DMS153 treated with DMSO at 0.1 percent for 48 hours (cell line): ENCODE results near the gene PLTP.
"Not testable (repeated sequence)": the region's sequence is repeated elsewhere in the genome, so short reads cannot be mapped to it uniquely, and the experiment has no call there.

ENCODE experiments used
- DNase-seq: peaks from one replicate; lab custom pipeline; 2025; ENCODE audit not compliant: unreplicated experiment; lab: John Stamatoyannopoulos, UW

PLTP gene, protein sequence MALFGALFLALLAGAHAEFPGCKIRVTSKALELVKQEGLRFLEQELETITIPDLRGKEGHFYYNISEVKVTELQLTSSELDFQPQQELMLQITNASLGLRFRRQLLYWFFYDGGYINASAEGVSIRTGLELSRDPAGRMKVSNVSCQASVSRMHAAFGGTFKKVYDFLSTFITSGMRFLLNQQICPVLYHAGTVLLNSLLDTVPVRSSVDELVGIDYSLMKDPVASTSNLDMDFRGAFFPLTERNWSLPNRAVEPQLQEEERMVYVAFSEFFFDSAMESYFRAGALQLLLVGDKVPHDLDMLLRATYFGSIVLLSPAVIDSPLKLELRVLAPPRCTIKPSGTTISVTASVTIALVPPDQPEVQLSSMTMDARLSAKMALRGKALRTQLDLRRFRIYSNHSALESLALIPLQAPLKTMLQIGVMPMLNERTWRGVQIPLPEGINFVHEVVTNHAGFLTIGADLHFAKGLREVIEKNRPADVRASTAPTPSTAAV

DNA sequence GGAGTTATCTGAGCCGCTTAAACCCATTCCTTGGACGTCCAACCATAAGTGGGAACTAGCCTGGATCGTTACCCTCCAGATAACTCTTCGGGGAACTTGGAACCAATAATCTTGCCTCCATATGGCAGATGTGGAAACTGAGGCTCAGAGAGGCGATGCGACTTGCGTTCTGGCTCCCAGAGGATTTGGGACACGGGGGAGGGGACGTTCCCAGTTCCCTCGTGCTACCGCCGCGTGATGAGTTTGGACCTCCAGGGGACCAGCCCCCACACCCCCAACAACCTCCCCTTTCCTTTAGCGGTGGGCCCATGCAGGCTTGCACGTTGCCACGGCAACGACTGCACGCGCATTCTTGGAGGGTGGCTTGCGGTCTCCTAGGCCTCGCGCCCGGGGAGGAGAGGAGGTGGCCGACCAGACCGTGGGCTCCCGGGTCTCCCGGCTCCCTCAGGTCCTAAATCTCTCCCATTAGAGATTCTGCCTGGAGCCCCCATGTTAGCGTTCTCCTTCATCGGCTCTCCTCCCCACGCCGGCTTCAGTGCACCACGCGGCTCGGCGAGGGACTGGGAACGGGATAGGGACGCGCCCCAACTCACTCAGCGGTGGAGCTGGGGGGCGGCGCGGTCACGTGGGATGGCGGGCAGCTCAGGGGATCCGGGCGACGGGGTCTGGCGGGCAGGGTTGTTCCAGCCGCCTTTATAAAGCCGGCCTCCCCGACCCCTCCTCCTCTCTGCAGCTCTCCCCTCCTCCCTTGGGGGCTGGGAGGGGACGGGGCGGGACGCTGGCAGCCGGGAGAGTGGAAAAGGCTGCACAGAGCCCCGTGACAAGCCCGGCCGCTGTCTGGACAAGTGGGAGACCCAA lies at the start of gene PLTP:
Gene PLTP (minus strand): TSS at position 670 of the 858 bp plus-strand sequence. CDS start 703 bp downstream, outside the sequence.
- DNase-seq: no peak

DNA sequence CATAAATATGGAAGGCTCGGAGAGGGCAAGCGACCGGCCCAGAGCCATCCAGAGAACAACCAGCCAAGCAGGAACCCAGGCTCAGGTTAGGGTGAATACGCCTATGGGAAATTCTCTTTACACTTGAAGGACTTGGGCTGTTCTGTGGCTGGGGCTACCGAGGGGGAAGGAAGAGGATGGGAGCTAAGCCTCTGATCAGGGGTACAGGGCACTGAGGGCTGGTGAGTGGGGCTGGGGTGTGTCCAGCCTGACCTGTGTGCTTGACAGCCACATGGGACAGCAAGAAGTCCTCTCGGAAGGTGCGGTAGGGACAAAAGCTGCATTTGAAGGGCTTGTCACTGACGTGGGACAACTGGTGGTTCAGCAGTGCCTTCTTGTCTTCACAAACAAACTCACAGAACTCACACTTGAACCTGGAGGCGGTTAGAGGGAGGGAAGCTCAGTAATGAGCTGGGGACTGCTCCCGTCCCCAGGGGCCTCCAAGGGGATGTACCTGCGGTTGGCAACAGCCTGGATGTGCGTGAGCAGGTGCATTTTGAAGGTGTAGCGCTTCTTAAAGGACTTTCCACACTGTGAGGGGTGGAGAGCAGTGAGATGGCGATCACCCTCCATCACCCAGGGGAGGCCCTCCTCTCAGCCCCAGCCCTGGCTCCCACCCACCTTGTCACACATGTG lies 48.1 kb upstream of the PLTP start:
- no peak for DNase-seq

GRCh38 chr20:45959126-45959525 lies 47.2 kb upstream of the PLTP start:
- no peak for DNase-seq

GRCh38 chr20:45958593-45958992 lies 46.6 kb upstream of the PLTP start:
- no peak for DNase-seq

GRCh38 chr20:45957021-45957941 lies 45.3 kb upstream of the PLTP start:
- DNase-seq: no peak

- DNase-seq: not testable (repeated sequence)
These were observed 44.4 kb upstream of the PLTP start for GRCh38 chr20:45956326-45956725.

GRCh38 chr20:45953672-45954071 lies 41.7 kb upstream of the PLTP start:
- DNase-seq: no peak

DNA sequence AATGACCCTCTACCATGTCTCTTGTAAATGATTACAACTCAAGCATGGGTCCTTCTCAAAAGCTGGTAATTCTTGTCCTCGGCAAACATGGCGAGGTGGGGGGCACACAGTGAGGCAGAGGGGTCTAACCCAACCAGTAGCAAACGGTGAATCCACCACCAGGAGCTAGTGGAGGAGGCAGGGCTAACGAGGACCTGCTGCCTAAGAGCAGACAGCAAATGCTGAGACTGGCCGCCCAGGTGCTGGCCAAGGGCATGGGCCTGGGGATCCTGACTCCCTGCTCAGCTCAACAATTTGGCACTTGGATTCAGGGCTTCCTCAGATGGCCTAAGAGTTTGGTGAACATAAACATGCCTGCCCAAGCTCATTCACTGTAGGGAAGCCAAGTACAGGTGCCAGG lies 40.9 kb upstream of the PLTP start:
- no peak for DNase-seq

DNA sequence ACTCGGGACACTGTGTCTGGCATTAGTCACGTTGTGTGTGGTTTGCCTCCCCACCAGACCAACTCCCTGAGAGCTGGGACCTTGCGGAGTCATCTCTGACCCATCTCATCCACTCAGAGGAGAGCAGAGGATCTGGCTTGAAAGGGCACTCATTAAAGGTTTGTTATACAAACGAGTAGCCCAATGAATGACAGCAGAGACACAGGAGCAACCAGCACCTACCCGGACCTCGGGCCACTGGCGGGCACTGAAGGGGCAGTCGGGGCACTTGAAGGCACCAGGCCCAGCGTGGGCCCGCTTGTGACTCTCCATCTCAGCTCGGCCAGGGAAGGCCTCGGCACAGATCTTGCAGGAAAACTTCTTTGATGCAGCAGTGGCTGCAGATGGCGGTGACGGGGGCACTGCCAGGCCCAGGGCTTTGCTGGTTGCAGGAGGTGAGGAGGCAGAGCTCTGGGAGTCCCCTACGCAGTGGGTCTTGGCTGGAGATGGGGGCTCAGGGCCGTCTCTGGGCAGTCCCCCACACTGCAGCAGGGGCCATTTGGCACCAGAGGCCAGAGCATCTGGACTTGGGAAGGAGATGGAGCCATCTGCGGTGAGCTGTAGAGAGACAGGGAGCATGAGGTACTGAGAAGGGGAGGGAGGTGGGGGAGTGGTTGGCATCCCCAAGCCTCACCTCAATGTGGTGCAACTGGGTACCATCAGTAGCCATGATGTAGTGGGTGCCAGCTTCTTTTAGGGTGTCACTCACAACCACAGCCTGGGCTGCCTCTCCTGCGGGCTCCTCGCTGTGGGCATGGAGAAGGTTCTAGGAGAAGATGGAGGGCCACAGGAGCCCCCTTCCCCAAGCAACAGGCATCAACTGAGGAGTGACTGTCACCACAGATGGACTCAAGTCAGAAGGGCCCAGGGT lies 40.2 kb upstream of the PLTP start:
- no peak for DNase-seq

DNA sequence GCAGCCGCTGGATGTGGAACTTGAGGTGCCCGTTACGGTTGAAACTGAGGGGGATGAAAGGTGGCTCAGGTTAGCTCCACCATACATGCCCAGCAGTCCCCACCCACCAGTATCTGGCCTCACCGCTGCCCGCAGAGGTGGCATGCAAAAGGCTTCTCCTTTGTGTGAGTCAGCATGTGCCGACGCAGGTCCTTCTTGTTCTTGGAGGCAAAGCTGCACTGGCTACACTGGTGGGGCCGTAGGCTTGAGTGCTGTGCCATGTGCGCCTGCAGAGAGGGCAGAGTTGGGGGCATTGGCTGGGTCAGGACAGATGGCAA lies 38.3 kb upstream of the PLTP start:
- no peak for DNase-seq

- no peak for DNase-seq
These were observed 37.8 kb upstream of the PLTP start for GRCh38 chr20:45949542-45950329.

GRCh38 chr20:45948742-45949541 lies 37.0 kb upstream of the PLTP start:
- no peak for DNase-seq

GRCh38 chr20:45948261-45948733 lies 36.3 kb upstream of the PLTP start:
- no peak for DNase-seq

GRCh38 chr20:45947110-45947866 lies 35.3 kb upstream of the PLTP start:
- no peak for DNase-seq

DNA sequence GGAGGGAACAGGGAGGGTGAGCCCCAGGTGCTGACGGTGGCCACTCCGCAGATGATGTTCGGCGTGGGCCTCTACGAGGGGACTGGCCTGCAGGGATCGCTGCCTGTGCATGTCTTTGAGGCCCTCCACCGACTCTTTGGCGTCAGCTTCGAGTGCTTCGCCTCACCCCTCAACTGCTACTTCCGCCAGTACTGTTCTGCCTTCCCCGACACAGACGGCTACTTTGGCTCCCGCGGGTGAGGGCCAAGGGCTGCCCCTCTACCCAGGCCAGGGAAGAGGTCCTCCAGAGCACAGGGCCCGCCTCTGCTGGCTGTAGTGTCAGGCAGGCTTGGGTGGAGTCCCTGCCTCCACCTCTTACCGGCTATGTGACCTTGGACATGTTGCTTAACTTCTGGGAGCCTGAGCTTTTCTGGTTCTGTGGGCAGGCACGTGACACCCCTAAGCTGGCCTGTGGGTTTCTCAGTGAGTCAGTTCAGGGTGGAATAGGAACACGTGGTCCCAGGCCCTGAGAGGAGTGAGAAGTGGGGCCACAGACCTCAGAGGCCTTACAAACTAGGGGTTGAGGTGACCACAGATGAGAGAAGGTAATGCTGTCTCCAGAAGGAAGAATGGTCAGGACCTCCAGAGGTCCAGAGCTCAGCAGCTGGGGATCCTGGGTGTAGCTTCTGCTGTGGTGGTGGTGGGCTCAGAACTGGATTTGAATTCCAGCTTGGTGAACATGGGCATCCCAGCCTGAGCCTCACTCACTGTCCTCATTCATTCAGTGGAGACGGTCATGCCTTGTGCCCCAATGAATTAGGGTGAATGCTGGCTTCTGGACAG lies 34.4 kb upstream of the PLTP start:
- no peak for DNase-seq

DNA sequence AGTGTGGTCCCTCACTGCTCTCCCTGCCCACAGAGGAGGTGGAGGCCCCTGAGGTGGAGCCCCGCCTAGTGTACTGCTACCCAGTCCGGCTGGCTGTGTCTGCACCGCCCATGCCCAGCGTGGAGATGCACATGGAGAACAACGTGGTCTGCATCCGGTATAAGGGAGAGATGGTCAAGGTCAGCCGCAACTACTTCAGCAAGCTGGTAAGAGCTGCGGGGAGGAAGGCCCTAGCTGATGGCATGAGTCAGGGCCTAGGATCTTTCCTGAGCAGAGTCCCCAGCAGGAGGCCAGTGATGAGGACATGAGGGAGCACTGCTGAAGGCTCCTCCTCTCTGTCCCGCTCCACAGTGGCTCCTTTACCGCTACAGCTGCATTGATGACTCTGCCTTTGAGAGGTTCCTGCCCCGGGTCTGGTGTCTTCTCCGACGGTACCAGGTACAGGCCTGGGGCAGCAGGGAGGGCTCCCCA lies 33.8 kb upstream of the PLTP start:
- no peak for DNase-seq
